Stimulated activated CD4-positive, alpha-beta T cell treated with anti-CD3 and anti-CD28 coated beads, Interleukin-12 subunit alpha, Interleukin-12 subunit beta, amount 100 ng/mL, for 4 hours (primary cell): Measurements from ENCODE around the gene BTN3A1.
"Not testable (repeated sequence)": the region's sequence is repeated elsewhere in the genome, so short reads cannot be mapped to it uniquely, and the experiment has no call there.

Experiments
- DNase-seq: peaks from one replicate; pipeline ENCODE4 v3.0.0-alpha.2; 2020

Gene BTN3A1

GRCh38 chr6:26401987-26402658 lies at the start of gene BTN3A1:
TSS of gene BTN3A1 (plus strand) at chr6:26402275. CDS start at chr6:26405564, 3,289 bp downstream.
- peak; percentile 52 for DNase-seq

GRCh38 chr6:26352315-26352714 lies 49.8 kb upstream of the BTN3A1 start:
- no peak for DNase-seq

- DNase-seq: no peak
Observed at GRCh38 chr6:26354162-26354561, 47.9 kb upstream of the BTN3A1 start.

DNA sequence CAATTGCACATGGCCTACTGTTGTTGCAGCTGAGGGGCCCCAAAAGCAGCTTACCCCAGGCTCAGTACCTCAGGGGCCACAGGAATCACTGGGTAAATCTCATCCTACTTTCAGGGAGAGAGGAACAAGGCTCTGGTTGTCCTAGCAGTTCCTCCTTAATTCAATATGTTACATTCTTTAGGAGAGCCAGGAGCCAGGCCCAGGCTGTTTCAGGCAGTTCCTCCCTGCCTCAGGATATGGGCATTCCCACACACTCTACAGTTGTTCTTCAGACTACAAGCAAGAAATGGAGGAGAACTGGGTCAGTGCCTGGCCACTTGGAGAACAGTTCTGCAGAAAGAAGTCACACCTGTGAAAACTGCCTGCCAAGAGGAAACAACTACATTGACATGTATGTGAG lies 46.7 kb upstream of the BTN3A1 start:
- no peak for DNase-seq

DNA sequence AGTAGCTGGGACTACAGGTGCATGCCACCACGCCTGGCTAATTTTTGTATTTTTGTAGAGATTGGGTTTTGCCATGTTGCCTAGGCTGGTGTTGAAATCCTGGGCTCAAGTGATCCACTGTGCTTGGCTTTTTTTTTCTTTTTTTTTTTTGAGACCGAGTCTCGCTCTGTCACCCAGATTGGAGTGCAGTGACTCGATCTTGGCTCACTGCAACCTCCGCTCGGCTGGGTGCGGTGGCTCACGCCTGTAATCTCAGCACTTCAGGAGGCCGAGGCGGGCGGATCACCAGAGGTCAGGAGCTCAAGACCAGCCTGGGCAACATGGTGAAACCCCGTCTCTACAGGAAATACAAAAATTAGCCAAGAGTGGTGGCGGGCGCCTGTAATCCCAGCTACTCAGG lies 44.5 kb upstream of the BTN3A1 start:
- DNase-seq: not testable (repeated sequence)

GRCh38 chr6:26358511-26358981 lies 43.5 kb upstream of the BTN3A1 start:
- DNase-seq: no peak

- DNase-seq: no peak
Observed at GRCh38 chr6:26359765-26360164, 42.3 kb upstream of the BTN3A1 start.

DNA sequence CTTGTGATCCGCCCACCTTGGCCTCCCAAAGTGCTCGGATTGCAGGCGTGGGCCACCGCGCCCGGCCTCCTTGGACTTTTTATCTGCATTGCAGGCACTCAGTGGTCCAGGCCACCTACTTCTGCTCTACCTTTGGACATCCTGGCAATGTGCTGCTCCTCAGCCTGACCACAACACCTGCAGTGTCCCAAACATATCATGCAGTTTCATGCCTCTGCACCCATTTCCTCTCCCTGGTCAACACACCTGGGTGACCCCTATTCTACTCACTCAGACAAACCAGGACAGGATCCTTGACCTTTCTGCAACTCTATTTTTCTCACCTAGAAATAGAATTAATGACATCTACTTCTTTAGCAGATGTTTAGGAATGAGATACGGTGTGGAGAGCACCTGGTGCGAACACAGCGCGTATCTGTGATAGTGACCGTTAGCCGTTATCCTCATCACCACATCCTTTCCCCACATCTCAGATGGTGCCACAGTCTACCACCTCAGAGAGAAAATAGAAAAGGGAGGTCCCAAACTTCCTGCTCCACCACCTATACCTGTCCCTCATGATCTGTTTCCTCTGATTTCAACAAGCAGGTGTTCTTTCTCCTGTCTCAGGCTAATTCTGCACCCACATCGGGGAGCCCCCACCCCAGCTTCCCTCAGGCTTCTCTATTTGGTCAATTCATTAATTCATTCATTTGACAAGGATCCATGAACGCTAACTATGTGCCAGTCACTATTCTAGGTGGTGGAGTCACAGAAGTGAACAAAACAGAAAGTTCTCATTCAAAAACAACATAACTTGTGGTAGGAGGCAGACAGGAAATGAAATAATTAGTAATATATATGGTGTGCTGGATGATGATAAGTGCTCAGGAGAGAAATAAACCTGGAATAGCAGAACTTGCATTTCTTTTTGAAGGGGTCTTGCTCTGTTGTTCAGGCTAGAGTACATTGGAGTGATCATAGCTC lies 41.3 kb upstream of the BTN3A1 start:
- no peak for DNase-seq

DNA sequence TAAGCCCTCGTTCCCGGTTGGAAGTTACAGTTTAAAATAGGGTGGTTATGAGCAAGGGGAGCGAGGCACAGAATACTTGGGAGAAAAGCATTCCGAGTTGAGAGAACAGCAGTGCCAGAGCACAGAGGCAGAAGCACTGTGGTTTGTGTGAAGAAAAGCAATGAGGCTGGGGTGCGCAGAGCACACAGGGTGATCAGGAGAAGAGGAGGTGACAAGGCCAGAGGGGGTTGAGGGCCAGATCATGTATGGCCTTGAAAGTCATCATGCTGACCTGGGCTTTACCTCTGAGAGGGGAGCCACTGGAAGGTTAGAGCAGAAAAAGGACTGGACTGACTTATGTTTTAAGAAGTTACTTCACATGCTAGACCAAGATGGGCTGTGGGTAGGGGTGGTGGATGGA lies 40.5 kb upstream of the BTN3A1 start:
- no peak for DNase-seq

DNA sequence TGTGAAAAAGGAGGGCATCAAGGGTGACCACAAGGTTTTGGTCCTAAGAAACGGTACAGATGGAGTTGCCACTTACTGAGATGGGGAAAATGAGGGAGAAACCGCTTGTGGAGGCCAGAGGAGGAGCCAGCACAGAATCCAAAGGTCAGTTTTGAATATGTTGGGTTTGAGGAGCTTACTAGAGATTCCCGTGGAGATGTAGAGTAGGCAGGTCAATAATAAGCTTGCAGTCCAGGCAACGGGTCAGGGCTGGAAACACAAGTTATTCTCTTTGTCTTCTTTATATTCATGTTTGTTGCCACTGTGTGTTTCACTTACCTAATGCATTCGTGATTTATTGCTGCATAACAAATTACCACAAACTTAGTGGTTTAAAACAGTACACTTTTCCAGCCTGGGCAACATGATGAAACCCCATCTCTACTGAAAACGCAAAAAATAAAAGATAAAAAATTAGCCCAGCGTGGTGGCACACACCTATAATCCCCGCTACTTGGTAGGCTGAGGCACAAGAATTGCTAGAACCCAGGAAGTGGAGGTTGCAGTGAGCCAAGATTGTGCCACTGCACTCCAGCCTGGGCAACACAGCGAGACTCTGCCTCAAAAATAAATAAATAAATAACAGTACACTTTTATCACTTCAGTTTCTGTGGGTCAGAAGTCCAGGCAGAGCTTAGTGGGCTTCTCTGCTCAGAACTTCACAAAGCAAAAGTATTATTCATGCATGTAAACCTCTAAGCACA lies 39.8 kb upstream of the BTN3A1 start:
- no peak for DNase-seq

DNA sequence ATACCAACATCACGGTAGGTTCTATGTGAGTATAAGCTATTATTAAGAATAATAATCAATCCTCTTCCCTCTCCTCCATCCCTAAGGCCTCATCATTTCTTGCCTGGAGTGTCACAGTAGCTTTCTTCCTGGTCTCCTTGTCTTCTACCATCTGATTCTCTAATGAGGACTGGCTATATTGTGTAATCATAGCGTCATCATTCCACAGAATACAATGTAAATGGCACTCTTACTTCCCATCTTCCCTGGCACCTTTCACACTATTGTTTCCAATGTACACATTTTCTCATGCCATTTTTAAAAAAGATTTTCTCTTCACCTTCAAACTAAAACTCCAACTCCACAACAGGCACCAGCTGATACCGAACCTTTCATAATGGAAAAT lies 39.2 kb upstream of the BTN3A1 start:
- DNase-seq: no peak

GRCh38 chr6:26363882-26364701 lies 38.0 kb upstream of the BTN3A1 start:
- DNase-seq: no peak

DNA sequence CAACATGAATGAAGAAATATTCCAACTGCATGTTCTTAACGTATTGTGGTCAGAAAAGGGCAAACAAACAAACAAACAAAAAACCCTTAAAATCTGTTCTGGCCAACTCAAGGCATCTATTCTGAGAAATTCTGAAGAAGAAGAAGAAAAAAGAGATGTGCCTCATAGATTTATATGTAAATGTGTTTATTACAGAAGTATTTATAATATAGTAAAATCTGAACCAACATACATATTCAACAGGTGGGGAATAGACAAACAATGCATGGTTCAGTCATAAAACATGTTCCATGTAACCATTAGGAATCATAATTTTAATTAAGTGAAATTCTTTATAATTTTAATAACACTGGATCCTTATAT lies 36.5 kb upstream of the BTN3A1 start:
- no peak for DNase-seq

DNA sequence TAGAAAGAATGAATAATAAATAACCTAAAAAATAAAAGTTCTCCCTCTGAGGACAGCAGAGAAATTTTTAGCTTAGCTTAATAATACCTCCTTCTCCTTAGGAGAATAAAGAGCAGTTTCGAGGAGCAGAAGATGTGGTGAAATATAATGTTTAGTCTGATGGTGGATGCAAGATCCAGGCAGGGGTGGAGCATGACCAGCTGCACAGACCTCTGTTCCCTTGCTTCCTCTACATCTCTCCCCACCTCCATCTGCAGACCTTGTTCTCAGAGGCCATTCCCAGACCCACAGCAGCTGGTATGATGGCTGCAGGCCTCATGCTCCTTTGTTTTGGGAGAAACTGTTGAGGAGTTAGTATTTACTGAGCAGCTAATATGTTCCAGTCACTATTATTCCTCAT lies 35.6 kb upstream of the BTN3A1 start:
- no peak for DNase-seq

DNA sequence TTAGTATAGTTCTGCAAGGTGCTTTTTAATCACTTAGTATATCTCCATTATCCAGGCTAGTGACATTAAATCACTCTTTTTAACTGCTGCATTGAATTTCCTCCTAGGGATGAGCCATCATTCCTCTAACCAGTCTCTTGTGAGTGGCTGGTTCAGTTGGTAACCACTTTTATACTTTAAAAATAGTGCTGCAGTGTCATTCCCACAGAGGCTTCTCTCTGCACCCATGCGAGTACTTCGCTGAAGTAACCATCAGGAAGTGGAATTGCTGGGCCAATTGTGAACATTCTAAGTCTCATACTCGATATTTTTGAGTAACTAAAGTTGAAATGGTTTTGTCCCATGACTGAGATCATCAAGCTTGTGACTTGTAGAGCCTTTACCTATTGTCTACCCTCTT lies 35.0 kb upstream of the BTN3A1 start:
- no peak for DNase-seq

- DNase-seq: not testable (repeated sequence)
Observed at GRCh38 chr6:26371813-26372212, 30.3 kb upstream of the BTN3A1 start.

DNA sequence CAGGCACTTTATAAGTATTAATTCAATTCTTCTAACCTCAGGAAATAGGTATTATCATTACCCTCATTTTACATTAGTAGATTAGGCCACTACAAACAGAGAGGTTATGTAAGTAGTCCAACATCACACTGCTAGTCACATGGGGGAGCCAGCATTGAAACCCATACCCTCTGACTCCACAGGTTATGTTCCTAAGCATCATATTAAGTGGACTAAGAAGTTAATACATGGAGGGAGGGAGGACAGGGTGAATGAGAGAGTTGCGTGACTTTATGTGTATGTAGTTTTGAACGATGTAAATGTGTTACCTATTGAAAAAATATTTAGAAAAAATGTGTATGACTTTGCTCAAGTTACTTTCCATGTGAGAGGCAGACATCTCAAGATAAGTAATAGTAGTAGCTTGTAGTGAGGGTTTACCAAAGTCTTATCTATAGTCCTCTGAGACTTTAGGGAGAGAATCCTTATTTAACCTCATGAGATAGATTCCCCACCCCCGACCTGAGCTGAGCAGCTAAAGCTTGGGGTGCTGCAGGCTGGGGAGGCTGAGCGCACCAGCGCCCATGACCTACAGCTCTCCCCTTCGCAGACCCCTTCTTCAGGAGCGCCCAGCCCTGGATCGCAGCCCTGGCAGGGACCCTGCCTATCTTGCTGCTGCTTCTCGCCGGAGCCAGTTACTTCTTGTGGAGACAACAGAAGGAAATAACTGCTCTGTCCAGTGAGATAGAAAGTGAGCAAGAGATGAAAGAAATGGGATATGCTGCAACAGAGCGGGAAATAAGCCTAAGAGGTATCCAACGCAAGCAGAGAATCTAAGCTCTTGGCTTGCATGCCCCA lies 29.5 kb upstream of the BTN3A1 start:
- no peak for DNase-seq

GRCh38 chr6:26375270-26375669 lies 26.8 kb upstream of the BTN3A1 start:
- DNase-seq: no peak

- no peak for DNase-seq
Observed at GRCh38 chr6:26377719-26378118, 24.4 kb upstream of the BTN3A1 start.

DNA sequence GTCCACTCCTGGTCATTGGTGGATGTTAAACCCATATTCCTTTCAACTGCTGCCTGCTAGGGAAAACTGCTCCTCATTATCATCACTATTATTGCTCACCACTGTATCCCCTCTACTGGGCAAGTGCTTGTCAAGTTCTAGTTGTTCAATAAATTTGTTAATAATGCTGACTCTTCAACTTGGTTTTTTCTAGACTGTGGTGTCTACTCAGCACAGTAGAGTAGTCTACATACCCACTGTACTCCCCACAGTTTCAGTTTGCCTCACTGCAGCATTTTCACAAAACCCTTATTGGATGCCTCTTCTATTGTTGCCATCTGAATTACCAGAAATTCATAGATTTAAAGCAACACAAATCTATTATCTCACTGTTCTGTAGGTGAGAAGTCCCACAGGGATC lies 23.9 kb upstream of the BTN3A1 start:
- not testable (repeated sequence) for DNase-seq

GRCh38 chr6:26379292-26379691 lies 22.8 kb upstream of the BTN3A1 start:
- no peak for DNase-seq

DNA sequence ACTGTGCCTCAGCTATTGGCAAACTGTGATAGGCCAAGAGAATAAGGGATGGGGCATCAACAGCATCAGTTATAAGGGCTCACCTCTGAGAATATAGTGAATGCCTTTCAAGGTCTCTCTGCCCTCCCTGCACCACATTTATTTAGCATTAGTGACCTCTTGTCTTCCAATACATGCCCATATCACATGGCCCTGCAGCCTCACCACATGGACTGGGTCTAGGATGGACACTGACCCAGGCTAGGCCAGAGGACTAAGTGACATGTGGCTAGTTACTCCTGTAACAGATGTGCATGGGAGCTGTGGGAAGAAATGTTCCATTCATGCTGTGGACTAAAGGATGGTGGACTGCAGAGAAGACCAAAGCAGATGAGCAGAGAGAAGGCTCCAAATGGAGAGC lies 22.3 kb upstream of the BTN3A1 start:
- DNase-seq: no peak
